ENCODE results near the gene POPDC3. TPM values are rescaled to one million over a fixed set of nuclear protein-coding genes. Genes with fewer than 3 reads are reported as not detected.
A peak's percentile ranks its signal among the peaks of the same experiment; 100 is the strongest.

The POPDC3 gene
- total RNA-seq, 1 donor from 2014 or later: 0.39 TPM

DNA sequence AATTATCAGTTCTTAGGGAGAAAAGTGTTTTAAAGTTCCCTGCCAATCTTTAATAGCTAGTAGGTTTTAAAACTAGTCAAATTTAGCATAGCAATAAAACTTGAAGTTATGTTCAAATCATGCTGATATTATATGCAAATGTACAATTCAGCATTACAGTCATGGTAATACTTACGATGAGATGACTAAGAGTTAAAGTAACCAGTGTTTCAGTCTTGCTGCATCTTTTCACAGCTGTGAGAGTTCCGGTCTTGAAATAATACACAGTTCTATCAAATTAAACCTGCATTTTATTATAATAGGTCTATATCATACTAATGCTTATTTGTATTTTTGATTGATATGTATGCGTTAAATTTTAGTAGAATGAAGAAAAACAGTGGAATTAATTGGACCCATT, 26.1 kb downstream of the POPDC3 start:
- DNase-seq (ENCODE audit: low read depth in 2 of 2): no peak

DNA sequence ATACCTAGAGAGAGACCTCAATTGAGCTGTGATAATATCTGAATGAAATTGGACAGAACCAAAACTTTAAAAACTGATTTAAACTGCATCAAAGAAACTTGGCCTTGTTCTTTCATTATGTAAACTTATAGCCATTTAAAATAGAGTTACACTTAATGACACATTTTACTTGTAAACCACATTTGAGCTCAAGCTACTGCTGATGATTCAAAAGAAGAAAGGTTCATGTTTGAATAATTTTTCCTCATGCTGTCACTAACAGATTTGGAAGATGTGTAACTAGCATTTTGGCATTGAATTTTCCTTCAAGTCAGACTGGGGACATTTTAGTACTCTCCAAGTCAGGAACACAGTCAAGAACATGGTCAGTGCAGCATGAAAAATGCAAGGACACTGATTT, 26.9 kb downstream of the POPDC3 start:
- DNase-seq (ENCODE audit: low read depth in 2 of 2): no peak

- no peak for DNase-seq (ENCODE audit: low read depth in 2 of 2)
Measured at GRCh38 chr6:105151644-105152043, 28.2 kb downstream of the POPDC3 start.

DNA sequence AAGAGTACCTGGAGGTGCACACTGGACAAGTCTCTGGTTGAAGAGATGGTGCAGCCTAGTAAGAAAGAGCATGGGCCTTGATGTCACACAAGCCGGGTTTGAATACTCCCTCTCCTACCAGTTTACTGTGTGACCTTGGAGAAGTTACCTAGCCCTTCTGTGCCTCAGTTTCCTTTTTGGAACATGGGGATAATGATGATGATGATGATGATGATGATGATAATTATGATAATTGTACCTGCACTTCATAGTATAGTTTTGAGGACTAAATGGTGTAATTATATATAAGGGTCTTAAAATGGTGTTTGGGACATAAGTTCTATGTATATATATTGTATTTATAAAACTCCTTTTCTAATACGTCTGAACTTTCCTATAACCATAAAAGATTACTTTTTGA, 41.7 kb downstream of the POPDC3 start:
- DNase-seq (ENCODE audit: low read depth in 2 of 2): no peak

GRCh38 chr6:105137388-105137787, 42.4 kb downstream of the POPDC3 start:
- peak in 1 of 2 donors; percentile 9 for DNase-seq (ENCODE audit: low read depth in 2 of 2)

GRCh38 chr6:105136431-105137350, 43.1 kb downstream of the POPDC3 start:
- DNase-seq (ENCODE audit: low read depth in 2 of 2): peak; percentile 6 to 36

DNA sequence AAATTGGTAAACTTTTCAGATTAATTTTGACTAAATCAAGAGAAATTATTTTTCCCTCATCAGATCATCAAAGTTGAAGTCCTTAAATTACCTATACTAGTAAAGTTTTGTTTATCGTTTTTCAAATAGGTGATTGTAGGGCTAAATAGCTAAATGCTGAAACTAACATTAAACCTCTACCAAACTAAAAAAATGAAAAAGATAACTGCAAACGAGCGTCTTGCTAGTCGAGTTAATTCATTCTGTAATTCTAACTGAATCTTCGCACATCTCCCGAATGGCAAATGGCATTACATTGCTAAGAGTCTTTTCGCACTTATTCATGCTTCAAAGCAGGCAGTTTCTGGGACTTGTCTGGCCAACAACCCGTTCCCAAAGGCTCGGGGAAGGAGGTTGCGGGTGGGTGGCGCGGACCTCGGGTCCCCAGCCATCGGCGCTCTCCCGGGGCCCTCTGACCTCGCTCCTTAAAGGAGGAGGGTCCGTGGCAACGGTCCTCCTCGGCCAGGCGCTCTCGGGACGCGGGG, 43.8 kb downstream of the POPDC3 start:
- no peak for DNase-seq (ENCODE audit: low read depth in 2 of 2)

DNA sequence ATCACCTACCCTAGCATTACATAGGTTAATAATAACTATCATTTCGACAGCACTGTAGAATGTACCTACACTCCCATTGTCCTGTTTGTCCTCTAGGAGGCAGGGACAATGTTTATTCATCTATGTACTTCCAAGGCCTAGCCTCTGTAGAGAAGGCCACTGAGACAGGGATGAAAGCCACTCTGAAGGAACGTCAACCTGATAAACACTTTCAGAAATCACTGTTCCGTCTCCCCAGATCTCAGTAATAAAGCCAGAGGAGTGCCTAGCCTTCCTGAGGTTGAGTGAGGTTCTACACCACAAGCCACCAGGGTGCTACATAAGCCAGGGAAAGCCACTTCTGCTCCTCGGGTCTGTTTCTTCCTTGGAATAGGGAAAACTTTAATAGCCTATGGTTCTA, 44.8 kb downstream of the POPDC3 start:
- DNase-seq (ENCODE audit: low read depth in 2 of 2): peak in 1 of 2 donors; percentile 12

DNA sequence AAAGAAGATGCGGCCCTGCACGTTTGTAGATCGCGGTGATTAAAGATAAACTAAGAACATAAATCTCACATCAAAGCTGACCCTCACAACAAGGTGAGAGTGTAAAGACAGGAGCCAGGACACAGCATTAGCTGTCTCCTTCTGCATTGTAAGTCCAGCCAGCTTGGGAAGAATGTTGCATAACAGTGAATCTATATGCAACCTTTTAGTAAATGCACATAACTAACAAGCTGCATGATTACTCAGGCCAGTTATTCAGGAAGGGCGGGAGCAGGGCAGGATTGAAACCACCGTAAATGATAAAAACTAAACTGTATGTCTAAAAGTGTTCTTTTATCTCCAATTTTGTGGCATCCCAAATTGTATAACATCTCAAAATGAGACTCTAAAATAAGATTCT, 57.1 kb downstream of the POPDC3 start:
- no peak for DNase-seq (ENCODE audit: low read depth in 2 of 2)

DNA sequence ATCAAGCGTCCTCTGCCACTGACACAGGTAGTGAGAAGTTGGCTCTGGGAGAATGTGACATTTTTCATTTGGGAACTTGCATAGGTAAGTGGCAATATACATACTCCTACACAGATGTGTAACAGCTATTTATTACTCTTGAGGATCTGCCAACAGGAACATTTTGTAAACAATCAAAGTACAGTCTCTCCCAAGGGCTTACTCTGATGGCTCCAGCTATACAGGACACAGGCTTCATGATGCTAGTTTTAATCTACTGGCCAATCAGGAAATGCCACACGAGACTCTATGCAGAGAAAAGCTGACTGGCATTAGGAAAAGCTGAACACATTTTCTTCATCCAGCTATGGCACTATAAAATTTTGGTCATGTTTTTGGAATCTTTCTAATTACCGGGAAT, 57.8 kb downstream of the POPDC3 start:
- DNase-seq (ENCODE audit: low read depth in 2 of 2): peak in 1 of 2 donors; percentile 12

DNA sequence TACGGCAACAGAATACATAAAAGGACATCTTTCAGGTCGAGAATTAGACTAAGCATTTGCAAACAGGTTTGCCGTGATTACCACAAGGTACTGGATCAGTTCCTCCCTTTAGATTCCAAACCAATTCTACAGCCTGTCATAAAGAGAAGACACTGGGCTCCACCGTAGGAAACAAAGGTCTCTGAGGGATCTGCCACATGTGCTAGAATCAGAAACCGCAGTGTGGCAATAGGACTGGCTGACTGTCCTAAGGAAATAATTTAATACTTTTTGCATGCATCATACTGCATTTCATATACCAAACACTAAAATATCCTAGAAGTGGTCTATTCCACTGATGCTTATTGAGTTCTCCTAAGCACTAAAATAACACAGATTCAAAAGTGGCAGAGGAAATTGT, 59.2 kb downstream of the POPDC3 start:
- DNase-seq (ENCODE audit: low read depth in 2 of 2): no peak

DNA sequence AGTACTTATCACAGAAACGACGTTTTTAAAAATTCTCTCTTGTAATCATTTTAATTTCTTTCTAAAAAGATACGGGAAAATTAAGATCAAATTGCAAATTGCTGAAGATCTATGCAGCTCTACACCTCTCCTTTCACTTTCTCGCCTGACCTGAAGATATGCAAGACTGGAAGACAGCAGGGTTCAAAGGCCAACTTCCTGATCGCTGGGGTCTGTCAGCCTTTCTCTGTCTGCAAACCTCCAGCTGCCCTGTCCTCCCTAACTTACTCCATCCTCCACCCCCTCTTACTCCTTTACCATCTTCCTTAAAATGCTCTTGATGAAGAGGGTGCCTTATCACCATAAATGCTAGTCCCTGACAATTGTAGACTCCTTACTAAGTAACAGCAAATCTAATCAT, 63.7 kb downstream of the POPDC3 start:
- DNase-seq (ENCODE audit: low read depth in 2 of 2): no peak

DNA sequence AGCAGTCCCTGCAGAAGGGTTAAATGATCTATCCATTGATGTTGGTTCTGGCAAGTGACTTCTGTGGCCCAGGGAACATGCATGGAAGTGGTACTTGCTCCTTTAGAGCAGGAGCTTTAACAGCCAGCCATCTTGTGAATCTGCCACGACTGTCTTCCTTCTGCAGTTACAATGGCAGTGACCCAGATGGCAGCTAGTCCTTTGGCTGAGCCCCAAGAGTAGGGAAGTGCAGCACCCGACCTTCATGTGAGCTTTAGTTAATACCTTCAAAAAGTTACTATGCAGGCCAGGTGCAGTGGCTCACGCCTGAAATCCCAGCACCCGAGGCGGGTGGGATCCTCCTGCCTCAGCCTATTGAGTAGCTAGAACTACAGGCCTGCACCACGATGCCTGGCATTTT, 66.4 kb downstream of the POPDC3 start:
- no peak for DNase-seq (ENCODE audit: low read depth in 2 of 2)

DNA sequence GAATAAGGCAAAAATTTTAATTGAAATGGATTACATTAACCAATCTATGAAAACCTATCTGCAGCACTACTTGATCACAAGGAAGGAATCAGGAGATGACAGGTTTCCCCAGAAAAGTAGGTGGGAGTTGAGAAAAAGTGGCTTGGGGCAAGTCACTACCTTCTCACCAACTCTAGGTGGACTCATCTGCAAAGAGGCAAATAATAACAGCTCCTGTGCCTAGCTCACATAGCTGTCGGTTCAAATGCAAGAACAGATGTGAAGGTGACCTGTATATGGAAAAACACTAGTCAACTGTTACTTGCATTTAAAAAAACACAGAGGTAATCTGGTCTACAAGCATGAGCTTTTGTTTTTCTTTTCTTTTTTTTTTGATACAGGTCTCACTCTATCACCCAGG, 67.2 kb downstream of the POPDC3 start:
- DNase-seq (ENCODE audit: low read depth in 2 of 2): no peak

DNA sequence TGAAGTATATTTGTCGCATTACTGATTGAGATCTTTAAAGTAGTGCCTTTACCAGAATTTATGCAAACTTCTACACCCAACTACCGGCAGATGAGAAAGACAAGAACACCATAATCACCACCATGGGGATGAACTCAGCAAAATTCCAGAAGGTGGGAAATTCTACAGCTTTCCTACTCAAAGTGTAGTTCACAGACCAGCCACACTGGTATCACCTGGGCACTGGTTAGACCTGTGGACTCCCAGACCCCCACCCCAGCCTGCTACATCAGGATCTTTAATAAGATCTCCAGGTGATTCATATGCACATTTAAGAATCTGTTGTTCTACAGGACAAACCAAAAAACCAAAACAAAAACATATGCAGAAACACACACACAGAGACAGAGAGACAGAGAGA, 67.9 kb downstream of the POPDC3 start:
- no peak for DNase-seq (ENCODE audit: low read depth in 2 of 2)

DNA sequence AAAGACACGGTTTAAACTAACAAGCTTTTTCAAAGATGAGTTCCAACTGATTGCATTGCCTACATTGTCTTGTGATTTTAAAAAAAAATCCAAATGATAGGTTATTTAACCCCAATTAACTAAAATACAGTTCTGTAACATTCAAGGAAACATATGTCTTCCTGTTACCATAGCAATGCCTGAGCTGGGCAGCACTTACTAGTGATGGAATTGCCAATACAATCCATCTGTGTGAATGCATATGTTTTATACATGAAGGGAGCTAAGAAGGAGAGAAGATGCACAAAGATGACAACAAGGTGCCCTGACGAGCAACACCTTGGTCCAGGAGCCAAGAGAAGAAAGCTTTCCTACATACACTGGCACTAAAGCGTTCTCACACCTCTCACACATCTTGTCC, 68.7 kb downstream of the POPDC3 start:
- DNase-seq (ENCODE audit: low read depth in 2 of 2): no peak

GRCh38 chr6:105109955-105110895, 69.6 kb downstream of the POPDC3 start:
- no peak for DNase-seq (ENCODE audit: low read depth in 2 of 2)

- no peak for DNase-seq (ENCODE audit: low read depth in 2 of 2)
Measured at GRCh38 chr6:105108631-105109262, 71.1 kb downstream of the POPDC3 start.
